Measurements from ENCODE around the gene FPR2. TPM values are rescaled to one million over a fixed set of nuclear protein-coding genes. Genes with fewer than 3 reads are reported as not detected.

Gene FPR2
- total and polyA plus RNA-seq, 2 donors (not counting 1 experiment from before 2014, with no cell fraction given): not detected

GRCh38 chr19:51743405-51743804, 17.6 kb upstream of the FPR2 start:
- Histone ChIP-seq H3K9me3 (ENCODE audit: control extremely low read depth in 1 of 3, control insufficient read depth in 2 of 3, insufficient read depth in 1 of 3, low read length in 2 of 3) (peaks cover 0 to 4% (median 0%) of the 10 kb centered on the region in 3 donors), H4K20me1 (ENCODE audit: control insufficient read depth, insufficient read depth, low read length, poor library complexity, severe bottlenecking) (no peaks in the 10 kb centered on the region), H2AFZ (ENCODE audit: insufficient read depth, low read depth, low read length, poor library complexity, severe bottlenecking) (no peak overlapping the region), H3K4me2 (replicated peaks; ENCODE audit: low read depth, low read length, poor library complexity, severe bottlenecking) (no peak overlapping the region), H3K9ac (ENCODE audit: low read length) (no peak overlapping the region), H3K4me1 (ENCODE audit: control insufficient read depth in 2 of 2, insufficient read depth in 2 of 2, low read length in 2 of 2) (no peaks in the 10 kb centered on the region), H3K79me2 (ENCODE audit: control insufficient read depth, insufficient read depth, low read length) (no peaks in the 10 kb centered on the region), H3K36me3 (replicated peaks in 1 of 2; ENCODE audit: control extremely low read depth in 1 of 2, control insufficient read depth in 1 of 2, extremely low read depth in 1 of 2, insufficient read depth in 2 of 2, low read length in 1 of 2) (no peaks in the 10 kb centered on the region), H3K27me3 (replicated peaks in 1 of 4; ENCODE audit: control extremely low read depth in 1 of 4, control insufficient read depth in 3 of 4, insufficient read depth in 4 of 4, low read length in 3 of 4) (peaks cover 0 to 8% (median 0%) of the 10 kb centered on the region in 4 experiments), H3K4me3 (ENCODE audit: control extremely low read depth in 1 of 5, extremely low read depth in 1 of 5, insufficient read depth in 1 of 5, low read depth in 2 of 5, low read length in 4 of 5) (no peak overlapping the region), H3K27ac (ENCODE audit: low read length in 2 of 2) (no peak overlapping the region)
- H3K4me1 Mint-ChIP-seq: no peaks in the 10 kb centered on the region
- no peak overlapping the region for H3K4me3 Mint-ChIP-seq
- no peak for TF ChIP-seq EZH2 (IDR thresholded peaks at IDR 0.05; ENCODE audit: borderline replicate concordance, insufficient read depth, low read depth, low read length, poor library complexity, severe bottlenecking)
- TF ChIP-seq CTCF (IDR thresholded peaks at IDR 0.05): no peak
- H3K27ac Mint-ChIP-seq: no peak overlapping the region
- DNase-seq (no peak), ATAC-seq (ENCODE audit: low read depth) (no peak)
- WGBS (ENCODE audit: insufficient coverage): 100% methylated on average over 2 of the region's 3 CpGs
- POLR2A ChIA-PET: no interaction called here
- CTCF ChIA-PET: no interaction called here
- intact Hi-C loops (cut with micrococcal nuclease): no loop called here
- peaks cover 17% of the 10 kb centered on the region for H3K27me3 Mint-ChIP-seq
- no peaks in the 10 kb centered on the region for H3K9me3 Mint-ChIP-seq (ENCODE audit: insufficient read depth)

GRCh38 chr19:51746731-51747130, 14.2 kb upstream of the FPR2 start:
- peaks cover 0 to 2% of the 10 kb centered on the region in 2 donors for H3K4me1 ChIP-seq (ENCODE audit: control insufficient read depth in 2 of 2, insufficient read depth in 2 of 2, low read length in 2 of 2)
- ChIA-PET POLR2A (no interaction called here), CTCF (no interaction called here)
- no peak overlapping the region for H3K27ac Mint-ChIP-seq
- TF ChIP-seq CTCF (IDR thresholded peaks at IDR 0.05): no peak
- no peak for TF ChIP-seq EZH2 (IDR thresholded peaks at IDR 0.05; ENCODE audit: borderline replicate concordance, insufficient read depth, low read depth, low read length, poor library complexity, severe bottlenecking)
- no peak overlapping the region for H3K4me3 ChIP-seq (ENCODE audit: control extremely low read depth in 1 of 5, extremely low read depth in 1 of 5, insufficient read depth in 1 of 5, low read depth in 2 of 5, low read length in 4 of 5)
- no peak for ATAC-seq (ENCODE audit: low read depth)
- H3K4me2 ChIP-seq (replicated peaks; ENCODE audit: low read depth, low read length, poor library complexity, severe bottlenecking): no peak overlapping the region
- 80% methylated on average over 6 of the region's 7 CpGs for WGBS (ENCODE audit: insufficient coverage)
- no peak overlapping the region for H2AFZ ChIP-seq (ENCODE audit: insufficient read depth, low read depth, low read length, poor library complexity, severe bottlenecking)
- peaks cover 8% of the 10 kb centered on the region for H3K4me1 Mint-ChIP-seq
- H3K9me3 ChIP-seq (ENCODE audit: control extremely low read depth in 1 of 3, control insufficient read depth in 2 of 3, insufficient read depth in 1 of 3, low read length in 2 of 3): peaks cover 0 to 4% (median 1%) of the 10 kb centered on the region in 3 donors
- no peaks in the 10 kb centered on the region for H3K36me3 ChIP-seq (replicated peaks in 1 of 2; ENCODE audit: control extremely low read depth in 1 of 2, control insufficient read depth in 1 of 2, extremely low read depth in 1 of 2, insufficient read depth in 2 of 2, low read length in 1 of 2)
- H3K4me3 Mint-ChIP-seq: no peak overlapping the region
- H3K79me2 ChIP-seq (ENCODE audit: control insufficient read depth, insufficient read depth, low read length): no peaks in the 10 kb centered on the region
- H3K27ac ChIP-seq (ENCODE audit: low read length in 2 of 2): no peak overlapping the region
- no peak overlapping the region for H3K9ac ChIP-seq (ENCODE audit: low read length)
- peaks cover 10% of the 10 kb centered on the region for H3K27me3 Mint-ChIP-seq
- no peak for DNase-seq
- H4K20me1 ChIP-seq (ENCODE audit: control insufficient read depth, insufficient read depth, low read length, poor library complexity, severe bottlenecking): no peaks in the 10 kb centered on the region
- intact Hi-C loops (cut with micrococcal nuclease): no loop called here
- H3K9me3 Mint-ChIP-seq (ENCODE audit: insufficient read depth): no peaks in the 10 kb centered on the region
- H3K27me3 ChIP-seq (replicated peaks in 1 of 4; ENCODE audit: control extremely low read depth in 1 of 4, control insufficient read depth in 3 of 4, insufficient read depth in 4 of 4, low read length in 3 of 4): peaks cover 0 to 6% (median 0%) of the 10 kb centered on the region in 4 experiments
